KMS-11 (cell line): ENCODE data around the gene CHPF2.

Source experiments
- H2AFZ ChIP-seq: fragments of 200-600 bp; sonication (generic); 2 replicates; pipeline ENCODE4 v1.6.1; 2016; ENCODE audit warnings: antibody characterized with exemption, mixed run types, low read depth
- H3K27ac ChIP-seq: fragments of 200-600 bp; sonication (generic); 2 replicates; pipeline ENCODE4 v1.6.1; 2016; ENCODE audit warnings: mild to moderate bottlenecking, mixed run types
- H3K27me3 ChIP-seq: fragments of 200-600 bp; sonication (generic); 2 replicates; pipeline ENCODE4 v1.6.1; 2017; ENCODE audit warnings: mild to moderate bottlenecking, low read depth, mixed run types, moderate library complexity; ENCODE audit not compliant: insufficient read depth
- H3K36me3 ChIP-seq: fragments of 200-600 bp; sonication (generic); 2 replicates; pipeline ENCODE4 v1.6.1; 2017; ENCODE audit warnings: mild to moderate bottlenecking, mixed run types; ENCODE audit not compliant: insufficient read depth
- H3K4me1 ChIP-seq: fragments of 200-600 bp; sonication (generic); 2 replicates; pipeline ENCODE4 v1.6.1; 2016; ENCODE audit warnings: mild to moderate bottlenecking, low read depth, mixed run types; ENCODE audit not compliant: poor library complexity, severe bottlenecking
- H3K4me2 ChIP-seq: fragments of 200-600 bp; sonication (generic); 2 replicates; pipeline ENCODE4 v1.7.0; 2016; ENCODE audit warnings: mild to moderate bottlenecking, mixed run types
- H3K4me3 ChIP-seq: fragments of 200-600 bp; sonication (generic); IDR thresholded peaks from 2 replicates; pipeline ENCODE4 v1.6.1; 2017; ENCODE audit warnings: low read depth, low read length, mixed read lengths; ENCODE audit not compliant: insufficient read depth
- H3K79me2 ChIP-seq: fragments of 200-600 bp; sonication (generic); 2 replicates; pipeline ENCODE4 v1.6.1; 2016; ENCODE audit warnings: low read depth, mixed run types; ENCODE audit not compliant: insufficient read depth
- H3K9ac ChIP-seq: fragments of 200-600 bp; sonication (generic); 2 replicates; pipeline ENCODE4 v1.6.1; 2016; ENCODE audit warnings: mild to moderate bottlenecking, mixed run types
- H4K20me1 ChIP-seq: fragments of 200-600 bp; sonication (generic); 2 replicates; pipeline ENCODE4 v1.6.1; 2016; ENCODE audit warnings: mild to moderate bottlenecking, mixed run types; ENCODE audit not compliant: insufficient read depth
- TF ChIP-seq, protein P1 (sequence below): fragments of 200-600 bp; sonication (generic); conservative IDR thresholded peaks from 2 replicates; pipeline ENCODE4 v1.6.1; 2017; ENCODE audit warnings: low read depth, mild to moderate bottlenecking, antibody characterized with exemption, low read length, moderate library complexity, mixed read lengths

CHPF2 gene

DNA sequence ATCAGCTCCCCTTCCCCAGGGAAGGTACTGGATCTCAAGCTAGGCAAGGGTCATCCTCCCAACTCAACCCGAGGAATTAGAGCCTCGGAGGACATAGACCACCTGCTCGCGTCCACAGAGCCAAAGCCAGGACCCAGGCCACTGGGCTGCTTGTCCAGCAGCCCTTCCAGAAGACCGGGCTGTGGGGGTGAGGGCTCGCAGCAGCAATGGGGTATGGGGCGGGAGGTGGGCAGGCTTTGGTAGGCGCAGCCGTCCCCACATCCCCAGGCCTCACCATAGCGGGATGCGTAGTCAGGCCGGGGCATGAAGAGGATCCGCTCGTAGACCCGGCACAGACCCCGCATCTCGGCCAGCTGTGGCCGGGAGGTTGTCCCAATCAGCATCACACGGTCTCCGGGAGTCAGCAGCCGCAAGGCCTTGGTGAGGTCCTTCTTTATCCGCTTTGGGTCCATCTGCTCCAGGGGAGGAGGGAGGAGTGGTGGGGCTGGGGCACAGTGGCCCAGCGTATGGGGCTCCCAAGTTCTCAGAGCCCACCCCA is 40.2 kb upstream of the CHPF2 start:
- H4K20me1 ChIP-seq, result no peaks in the 10 kb centered on the region

DNA sequence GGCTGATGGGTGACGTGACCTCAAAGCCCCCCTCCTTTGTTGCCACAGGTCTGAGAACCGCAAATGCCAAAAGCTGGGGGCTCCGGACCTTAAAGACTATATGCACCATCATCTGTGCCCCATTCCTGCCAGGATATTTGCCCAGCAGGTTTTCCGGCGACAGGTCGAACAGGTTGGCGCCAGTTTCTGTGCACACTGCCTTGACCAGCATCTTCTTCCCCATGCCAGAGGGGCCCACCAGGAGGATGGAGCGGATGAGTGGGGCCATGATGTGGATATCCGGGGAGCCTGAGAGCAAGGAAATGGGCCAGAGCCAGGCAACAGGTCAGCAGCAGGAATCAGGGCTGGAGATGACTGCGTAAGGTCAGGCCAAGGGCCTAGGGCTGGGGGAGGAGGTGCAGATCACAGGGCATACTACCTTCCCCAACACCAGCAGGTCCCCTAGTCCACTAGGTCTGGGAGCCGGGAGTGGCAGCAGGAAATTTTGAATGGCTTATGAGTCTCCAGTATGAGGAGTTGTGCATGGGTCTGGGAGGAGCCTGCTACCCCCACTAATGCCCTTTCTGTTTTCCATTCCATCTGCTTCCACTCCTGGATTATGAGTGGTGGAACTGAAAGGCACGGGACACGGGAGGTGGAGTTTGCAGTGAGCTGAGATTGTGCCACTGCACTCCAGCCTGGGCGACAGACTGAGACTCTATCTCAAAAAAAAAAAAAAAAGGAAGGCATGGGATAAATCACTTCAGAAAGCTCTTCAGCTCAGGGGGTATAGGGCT is 38.9 kb upstream of the CHPF2 start:
- H3K4me3 ChIP-seq, result no peak overlapping the region
- no peaks in the 10 kb centered on the region for H3K36me3 ChIP-seq
- H3K4me2 ChIP-seq, result no peak overlapping the region
- H3K79me2 ChIP-seq, result no peaks in the 10 kb centered on the region
- H4K20me1 ChIP-seq, result no peaks in the 10 kb centered on the region
- peaks cover 100% of the 10 kb centered on the region for H3K27me3 ChIP-seq
- TF ChIP-seq, protein P1, sequence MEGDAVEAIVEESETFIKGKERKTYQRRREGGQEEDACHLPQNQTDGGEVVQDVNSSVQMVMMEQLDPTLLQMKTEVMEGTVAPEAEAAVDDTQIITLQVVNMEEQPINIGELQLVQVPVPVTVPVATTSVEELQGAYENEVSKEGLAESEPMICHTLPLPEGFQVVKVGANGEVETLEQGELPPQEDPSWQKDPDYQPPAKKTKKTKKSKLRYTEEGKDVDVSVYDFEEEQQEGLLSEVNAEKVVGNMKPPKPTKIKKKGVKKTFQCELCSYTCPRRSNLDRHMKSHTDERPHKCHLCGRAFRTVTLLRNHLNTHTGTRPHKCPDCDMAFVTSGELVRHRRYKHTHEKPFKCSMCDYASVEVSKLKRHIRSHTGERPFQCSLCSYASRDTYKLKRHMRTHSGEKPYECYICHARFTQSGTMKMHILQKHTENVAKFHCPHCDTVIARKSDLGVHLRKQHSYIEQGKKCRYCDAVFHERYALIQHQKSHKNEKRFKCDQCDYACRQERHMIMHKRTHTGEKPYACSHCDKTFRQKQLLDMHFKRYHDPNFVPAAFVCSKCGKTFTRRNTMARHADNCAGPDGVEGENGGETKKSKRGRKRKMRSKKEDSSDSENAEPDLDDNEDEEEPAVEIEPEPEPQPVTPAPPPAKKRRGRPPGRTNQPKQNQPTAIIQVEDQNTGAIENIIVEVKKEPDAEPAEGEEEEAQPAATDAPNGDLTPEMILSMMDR, result no peak
- H2AFZ ChIP-seq, result no peak overlapping the region
- H3K4me1 ChIP-seq, result no peaks in the 10 kb centered on the region
- no peak overlapping the region for H3K27ac ChIP-seq
- no peak overlapping the region for H3K9ac ChIP-seq

More for the DNA sequence above, 40.2 kb upstream of the CHPF2 start:
- H3K27me3 ChIP-seq, result peaks cover 96% of the 10 kb centered on the region
- no peak overlapping the region for H3K4me2 ChIP-seq
- no peaks in the 10 kb centered on the region for H3K4me1 ChIP-seq
- H3K79me2 ChIP-seq, result no peaks in the 10 kb centered on the region
- TF ChIP-seq, protein P1, result no peak
- H2AFZ ChIP-seq, result no peak overlapping the region
- no peak overlapping the region for H3K9ac ChIP-seq
- no peak overlapping the region for H3K4me3 ChIP-seq
- H3K27ac ChIP-seq, result no peak overlapping the region
- no peaks in the 10 kb centered on the region for H3K36me3 ChIP-seq

DNA sequence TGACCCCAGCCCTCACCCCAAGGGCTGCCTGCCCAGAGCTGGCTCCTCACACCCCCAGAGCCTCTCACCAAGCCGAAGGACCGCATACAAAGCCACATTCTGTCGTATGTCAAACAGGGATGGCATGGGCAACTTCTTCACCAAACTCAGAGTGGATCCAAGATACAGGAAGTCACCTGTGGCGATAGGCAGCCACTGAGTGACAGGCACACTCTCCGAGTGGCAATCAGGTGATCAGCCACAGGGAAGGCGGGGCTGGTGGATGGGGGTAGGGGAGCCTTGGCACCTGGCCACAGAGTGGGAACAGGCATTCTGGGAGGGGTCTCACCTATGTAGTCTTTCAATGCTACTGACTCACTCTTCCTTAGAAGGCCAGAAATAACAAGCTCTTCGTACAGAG is 38.1 kb upstream of the CHPF2 start:
- Histone ChIP-seq H3K27me3 (peaks cover 100% of the 10 kb centered on the region), H3K4me3 (no peak overlapping the region), H3K4me2 (no peak overlapping the region), H3K36me3 (no peaks in the 10 kb centered on the region), H3K79me2 (no peaks in the 10 kb centered on the region), H3K9ac (no peak overlapping the region), H3K27ac (no peak overlapping the region), H3K4me1 (no peaks in the 10 kb centered on the region), H2AFZ (no peak overlapping the region), H4K20me1 (no peaks in the 10 kb centered on the region)
- TF ChIP-seq, protein P1, result no peak

DNA sequence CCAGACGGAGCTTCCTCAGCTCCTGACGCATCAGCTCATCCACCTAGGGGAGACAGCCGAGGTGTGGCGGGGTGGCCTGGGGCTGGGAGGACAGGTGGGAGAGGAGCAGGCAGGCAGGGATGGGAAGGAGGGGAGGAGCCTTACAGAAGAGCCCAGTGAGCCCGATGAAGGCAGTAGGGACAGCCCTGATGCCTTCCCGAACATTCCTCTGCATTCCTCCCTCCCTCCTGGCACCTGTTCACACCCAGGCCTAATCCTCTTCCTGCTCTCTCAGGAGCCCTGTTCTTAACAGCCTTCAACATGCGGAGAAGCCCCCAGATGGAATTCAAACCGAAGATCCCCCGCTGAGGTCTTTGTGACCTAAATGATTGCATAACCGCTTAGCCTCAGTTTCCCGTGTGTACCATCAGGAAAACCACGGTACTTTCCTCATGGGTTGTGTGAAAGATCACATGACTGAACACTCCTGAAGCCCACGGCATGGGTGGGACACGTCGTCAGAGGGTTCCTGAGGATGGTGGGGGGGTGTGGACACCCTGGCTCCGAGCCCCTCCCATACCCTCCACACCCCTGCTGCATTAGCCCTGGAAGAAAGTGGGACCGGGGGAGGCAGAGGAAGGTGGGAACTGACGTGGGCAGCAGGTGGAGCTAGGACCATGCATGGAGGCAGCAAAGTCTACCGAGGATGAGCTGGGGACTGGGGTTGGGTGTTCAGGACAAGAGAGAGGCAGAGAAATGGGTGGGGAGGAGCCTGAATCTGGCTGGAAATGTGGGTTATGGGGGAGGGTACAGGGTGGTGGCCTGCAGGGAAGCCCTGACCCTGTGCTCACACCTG is 36.5 kb upstream of the CHPF2 start:
- H3K9ac ChIP-seq, result no peak overlapping the region
- no peaks in the 10 kb centered on the region for H4K20me1 ChIP-seq
- no peaks in the 10 kb centered on the region for H3K79me2 ChIP-seq
- no peak overlapping the region for H3K4me2 ChIP-seq
- H3K4me1 ChIP-seq, result no peaks in the 10 kb centered on the region
- no peak overlapping the region for H3K4me3 ChIP-seq
- no peak overlapping the region for H3K27ac ChIP-seq
- TF ChIP-seq, protein P1, result no peak
- H3K36me3 ChIP-seq, result no peaks in the 10 kb centered on the region
- no peak overlapping the region for H2AFZ ChIP-seq
- peaks cover 99% of the 10 kb centered on the region for H3K27me3 ChIP-seq
